Heart right ventricle (tissue), 16 donors: ENCODE results near the gene PTPRN2. TPM values are rescaled to one million over a fixed set of nuclear protein-coding genes. Genes with fewer than 3 reads are reported as not detected.

Experiments used
- ATAC-seq, 8 donors: fragments of 200-7000 bp; cut with Tn5 transposase; one replicate each; pipeline ENCODE4 v1.9.1; 2020; ENCODE audit warnings: mild to moderate bottlenecking in 8 of 8, moderate library complexity in 8 of 8, moderate number of reproducible peaks in 1 of 8
- DNase-seq, 2 donors: peaks; one replicate each; pipeline ENCODE4 v3.0.0-alpha.2; 2020
- H3K27ac ChIP-seq, 10 donors: fragments of 200-600 bp; sonication (generic) in 2 of 10; one replicate each; pipeline versions ENCODE4 v1.5.0 to v1.8.0; 2020 to 2022; ENCODE audit warnings: mild to moderate bottlenecking in 3 of 10
- H3K27me3 ChIP-seq, 7 donors: fragments of 200-600 bp; one replicate each; pipeline ENCODE4 v1.8.0; 2021 to 2022; ENCODE audit warnings: mild to moderate bottlenecking in 2 of 7
- H3K36me3 ChIP-seq, 9 donors: fragments of 200-600 bp; sonication (generic) in 1 of 9; one replicate each; pipeline versions ENCODE4 v1.5.0 to v1.8.0; 2020 to 2022; ENCODE audit warnings: mild to moderate bottlenecking in 2 of 9
- H3K4me1 ChIP-seq, 9 donors: fragments of 200-600 bp; sonication (generic) in 1 of 9; one replicate each; pipeline versions ENCODE4 v1.5.0 to v1.8.0; 2020 to 2022; ENCODE audit warnings: mild to moderate bottlenecking in 4 of 9
- H3K4me3 ChIP-seq, 10 donors: fragments of 200-600 bp; sonication (generic) in 2 of 10; one replicate each; pipeline versions ENCODE4 v1.5.0 to v1.8.0; 2020 to 2022; ENCODE audit warnings: mild to moderate bottlenecking in 7 of 10, moderate library complexity in 2 of 10
- H3K9me3 ChIP-seq, 11 donors: fragments of 200-600 bp in 10 of 11; sonication (generic) in 2 of 11; one replicate each; pipeline versions ENCODE4 v1.5.0 to v1.8.0; 2013 to 2022; ENCODE audit warnings: mild to moderate bottlenecking in 2 of 11, control low read depth in 1 of 11, moderate library complexity in 1 of 11
- WGBS, 2 donors: extraction: QIAGEN DNeasy Blood & Tissue Kit; methylation state at CpG; one replicate each; pipeline ENCODE4 v1.1.7; 2013; ENCODE audit warnings: inconsistent platforms in 1 of 2; 5-methylcytosine and 5-hydroxymethylcytosine counted together
- intact Hi-C, 10 donors: fragments of 100-400 bp; cut with DNase I; formaldehyde crosslinking; loops; one replicate each; pipeline versions ENCODE4 v1.11.1 to v1.14.2; 2022
- polyA plus RNA-seq, 2 donors: library from polyadenylated mRNA; stranded (reverse); fragments of 200-250 nt; gene quantifications; one replicate each; pipeline ENCODE4 v1.2.3, GENCODE V29; 2013
- total RNA-seq, 10 donors: library from RNA; stranded (reverse); fragmentation: NEBNext Ultra II Directional in 3 of 10; extraction: Animal tissue kit (Norgen Biotek cat#: 25700) in 3 of 10; gene quantifications; one replicate each; pipeline versions ENCODE4 v1.2.1 to v1.2.4, GENCODE V29; 2021 to 2023
- TF ChIP-seq, protein P1 (sequence below), 9 donors: fragments of 200-600 bp; sonication (generic) in 2 of 9; IDR thresholded peaks; one replicate each; pipeline versions ENCODE4 v1.5.0 to v1.8.0; 2021 to 2022; ENCODE audit warnings: antibody characterized with exemption in 9 of 9, mild to moderate bottlenecking in 5 of 9, moderate library complexity in 1 of 9
- donor health status: Arrhythmogenic right ventricular cardiomyopathy.
- donor health status: ischemic (EF 13 %, LVEDD 7.1; RV severe dilation, severe dysfunction).
- donor health status: healthy with polysubstance abuse.
- donor health status: DM: no; HTN: yes; CAD: no.
- donor health status: DM: no; HTN: no; CAD: no.
- donor health status: ischemic (EF 25% LVEDD 6.9; RV normal size, moderate dysfunction).
- donor health status: ischemic (EF 25% LVEDD 5.7; RV mildly dilated, moderate dysfunction).
- donor health status: healthy.
- donor health status: DM: yes; HTN: yes; CAD: no.
- donor health status: Ischemic cardiomyopathy.
- donor health status: ischemic (EF 35%, LVEDD 5.7; RV mildly dilated, moderate dysfunction).
- donor health status: nonischemic (EF 11% LVEDD 7.7; RV severe dilation, severe dysfunction).
- donor health status: DM: yes; HTN: yes; CAD: no.
- donor health status: PGD.
- donor health status: ischemic (EF 29% LVEDD 5.4; RV normal size, mild dysfunction).
- donor health status: nonischemic (EF 23%, LVEDD 6.1; RV moderate dilation, normal function).

The PTPRN2 gene
- total and polyA plus RNA-seq, 12 donors: 0.82 to 1.8 (median 1.3) TPM

DNA sequence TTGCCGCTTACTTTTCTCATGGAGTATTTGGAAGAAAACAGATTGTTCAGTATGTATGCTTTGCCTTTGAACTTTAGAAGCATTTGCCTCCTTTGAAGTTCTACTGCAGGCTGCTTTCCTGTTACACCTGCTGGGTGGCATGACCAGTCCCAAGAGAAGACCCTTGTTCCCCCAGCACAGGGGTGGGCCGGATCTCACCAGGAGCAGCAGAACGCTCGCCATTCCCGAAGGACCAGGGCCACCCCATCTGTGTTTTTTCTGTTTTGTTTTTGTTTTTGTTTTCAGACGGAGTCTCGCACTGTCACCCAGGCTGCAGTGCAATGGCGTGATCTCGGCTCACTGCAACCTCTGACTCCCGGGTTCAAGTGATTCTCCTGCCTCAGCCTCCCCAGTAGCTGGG, 493.6 kb downstream of the PTPRN2 start:
- DNase-seq: no peak
- peaks cover 0 to 4% (median 0%) of the 10 kb centered on the region in 7 donors for H3K27me3 ChIP-seq

DNA sequence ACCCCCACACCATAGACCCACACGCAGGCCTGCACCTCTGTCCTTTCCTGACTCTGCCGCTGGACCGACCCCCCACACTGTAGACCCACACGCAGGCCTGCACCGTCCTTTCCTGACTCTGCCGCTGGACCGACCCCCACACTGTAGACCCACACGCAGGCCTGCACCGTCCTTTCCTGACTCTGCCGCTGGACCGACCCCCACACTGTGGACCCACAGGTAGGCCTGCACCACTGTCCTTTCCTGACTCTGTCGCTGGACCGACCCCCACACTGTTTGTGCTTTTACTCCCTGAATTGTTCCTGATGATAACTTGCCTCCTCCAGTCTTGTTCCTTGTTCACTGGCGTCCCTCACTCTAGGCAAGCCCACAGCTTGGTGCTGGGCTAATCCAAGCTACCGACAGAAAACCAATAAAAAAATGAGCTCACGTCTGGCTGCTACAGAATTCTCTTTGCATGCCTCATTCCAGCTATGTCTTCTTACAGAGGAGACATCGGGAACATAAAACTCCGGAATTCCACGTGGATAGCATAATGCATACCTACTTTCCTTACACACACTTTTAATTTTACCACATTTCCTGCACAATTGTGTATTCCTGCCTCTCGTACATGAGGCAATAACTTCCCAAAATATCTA, 494.3 kb downstream of the PTPRN2 start:
- H3K27ac ChIP-seq: no peak overlapping the region
- H3K4me3 ChIP-seq: no peak overlapping the region
- H3K36me3 ChIP-seq: no peaks in the 10 kb centered on the region
- no peak for ATAC-seq
- no peaks in the 10 kb centered on the region for H3K4me1 ChIP-seq
- DNase-seq: no peak
- intact Hi-C loops: no loop called here
- H3K27me3 ChIP-seq: peaks cover 0 to 2% (median 0%) of the 10 kb centered on the region in 7 donors
- H3K9me3 ChIP-seq: no peaks in the 10 kb centered on the region
- TF ChIP-seq, protein P1, sequence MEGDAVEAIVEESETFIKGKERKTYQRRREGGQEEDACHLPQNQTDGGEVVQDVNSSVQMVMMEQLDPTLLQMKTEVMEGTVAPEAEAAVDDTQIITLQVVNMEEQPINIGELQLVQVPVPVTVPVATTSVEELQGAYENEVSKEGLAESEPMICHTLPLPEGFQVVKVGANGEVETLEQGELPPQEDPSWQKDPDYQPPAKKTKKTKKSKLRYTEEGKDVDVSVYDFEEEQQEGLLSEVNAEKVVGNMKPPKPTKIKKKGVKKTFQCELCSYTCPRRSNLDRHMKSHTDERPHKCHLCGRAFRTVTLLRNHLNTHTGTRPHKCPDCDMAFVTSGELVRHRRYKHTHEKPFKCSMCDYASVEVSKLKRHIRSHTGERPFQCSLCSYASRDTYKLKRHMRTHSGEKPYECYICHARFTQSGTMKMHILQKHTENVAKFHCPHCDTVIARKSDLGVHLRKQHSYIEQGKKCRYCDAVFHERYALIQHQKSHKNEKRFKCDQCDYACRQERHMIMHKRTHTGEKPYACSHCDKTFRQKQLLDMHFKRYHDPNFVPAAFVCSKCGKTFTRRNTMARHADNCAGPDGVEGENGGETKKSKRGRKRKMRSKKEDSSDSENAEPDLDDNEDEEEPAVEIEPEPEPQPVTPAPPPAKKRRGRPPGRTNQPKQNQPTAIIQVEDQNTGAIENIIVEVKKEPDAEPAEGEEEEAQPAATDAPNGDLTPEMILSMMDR (IDR thresholded peaks at IDR 0.05): no peak
- WGBS, 2 donors: 80 to 83% methylated on average over 17 to 19 of the region's 20 CpGs

More for the DNA sequence above, 493.6 kb downstream of the PTPRN2 start:
- intact Hi-C loops: no loop called here
- Histone ChIP-seq H3K4me3 (no peak overlapping the region), H3K36me3 (no peaks in the 10 kb centered on the region), H3K9me3 (no peaks in the 10 kb centered on the region), H3K4me1 (no peaks in the 10 kb centered on the region), H3K27ac (no peak overlapping the region)
- no peak for ATAC-seq
- TF ChIP-seq, protein P1 (IDR thresholded peaks at IDR 0.05): no peak
- WGBS, 2 donors: 88 to 94% methylated on average over 10 of the region's 10 CpGs

DNA sequence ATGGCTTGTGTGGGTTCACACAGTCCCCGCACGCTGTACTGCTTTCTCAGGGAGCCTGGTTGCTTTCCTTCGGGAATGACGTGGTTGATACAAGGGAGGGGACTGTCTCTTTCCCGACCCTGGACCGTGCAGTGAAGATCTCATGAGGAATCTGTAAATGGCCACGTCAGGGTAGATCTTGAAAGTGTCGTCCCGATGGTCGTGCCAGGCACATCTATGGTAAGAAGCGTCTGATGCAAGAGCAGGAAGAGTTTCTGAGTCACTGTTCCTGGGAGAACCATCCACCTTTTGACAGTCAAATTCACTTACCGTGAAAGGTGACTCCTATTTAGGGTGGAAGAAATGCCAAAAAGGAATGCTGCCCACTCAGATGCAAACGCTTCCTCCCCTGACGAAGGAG, 500.4 kb downstream of the PTPRN2 start:
- Histone ChIP-seq H3K9me3 (peaks cover 0 to 16% (median 0%) of the 10 kb centered on the region in 11 donors), H3K4me3 (no peak overlapping the region), H3K36me3 (no peaks in the 10 kb centered on the region), H3K27me3 (peaks cover 0 to 4% (median 0%) of the 10 kb centered on the region in 7 donors), H3K4me1 (no peaks in the 10 kb centered on the region), H3K27ac (no peak overlapping the region)
- 85 to 88% methylated on average over 14 of the region's 14 CpGs for WGBS, 2 donors
- intact Hi-C loops: no loop called here
- TF ChIP-seq, protein P1 (IDR thresholded peaks at IDR 0.05): no peak
- no peak for ATAC-seq
- DNase-seq: no peak

DNA sequence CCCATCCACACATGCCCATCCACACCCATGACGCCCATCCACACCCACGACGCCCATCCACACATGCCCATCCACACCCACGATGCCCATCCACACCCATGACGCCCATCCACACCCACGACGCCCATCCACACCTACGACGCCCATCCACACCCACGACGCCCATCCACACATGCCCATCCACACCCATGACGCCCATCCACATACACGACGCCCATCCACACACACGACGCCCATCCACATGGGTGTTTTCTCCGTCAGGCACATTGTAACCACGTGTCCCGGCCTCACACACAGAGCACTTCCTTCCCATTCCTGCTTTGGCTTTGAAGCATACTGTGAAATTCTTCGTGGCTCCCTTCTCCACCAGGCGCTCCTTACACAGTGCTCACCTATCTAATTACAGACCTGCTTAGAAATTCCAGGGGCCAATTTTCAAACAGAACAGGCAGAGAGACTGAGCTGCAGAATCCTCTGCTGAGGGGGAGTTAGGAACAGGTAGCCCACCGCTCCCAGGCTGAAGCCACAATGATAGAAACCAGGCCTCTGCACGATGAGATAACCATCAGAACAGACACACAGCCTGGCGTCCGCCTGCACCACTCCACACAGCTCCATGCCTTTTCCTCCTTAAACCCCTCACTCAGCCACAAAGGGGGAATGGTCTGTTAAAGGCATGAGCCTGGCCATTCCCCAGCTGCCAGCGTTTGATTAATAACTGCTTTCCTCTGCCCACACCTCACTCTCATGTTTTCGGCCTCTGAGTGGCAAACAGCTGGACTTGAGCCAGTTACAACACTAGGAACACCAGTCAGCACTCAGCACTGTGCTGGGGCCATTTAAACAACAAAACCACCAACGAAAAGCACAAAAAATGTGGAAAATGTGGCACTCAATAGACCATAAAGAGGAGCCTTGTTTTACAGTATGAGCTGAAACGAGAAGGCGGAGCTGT, 501.6 kb downstream of the PTPRN2 start:
- intact Hi-C loops: no loop called here

More for the DNA sequence above, 501.6 kb downstream of the PTPRN2 start:
- Histone ChIP-seq H3K4me3 (no peak overlapping the region), H3K36me3 (no peaks in the 10 kb centered on the region), H3K27me3 (peaks cover 0 to 8% (median 0%) of the 10 kb centered on the region in 7 donors), H3K4me1 (no peaks in the 10 kb centered on the region), H3K9me3 (peaks cover 0 to 16% (median 0%) of the 10 kb centered on the region in 11 donors), H3K27ac (no peak overlapping the region)
- no peak for DNase-seq
- TF ChIP-seq, protein P1 (IDR thresholded peaks at IDR 0.05): no peak
- WGBS, 2 donors: 86 to 88% methylated on average over 30 of the region's 30 CpGs
- no peak for ATAC-seq
